B cell (primary cell): ENCODE results near the gene SULT1A2. TPM values are rescaled to one million over a fixed set of nuclear protein-coding genes. Genes with fewer than 3 reads are reported as not detected.

ENCODE experiments used
- ATAC-seq: fragments of 200-7000 bp; cut with Tn5 transposase; one replicate; pipeline ENCODE4 v1.10.0; 2021; ENCODE audit warnings: low read depth, mild to moderate bottlenecking, moderate number of reproducible peaks, moderate library complexity
- CTCF ChIA-PET: fragments of 350-600 bp; sonication (Branson Sonifier 250); formaldehyde crosslinking; loops from one replicate; lab custom pipeline; 2021; ENCODE audit warnings: antibody characterized with exemption, inconsistent platforms; lab: Charles Lee
- POLR2A ChIA-PET: fragments of 350-600 bp; sonication (Branson Sonifier 250); formaldehyde crosslinking; loops from one replicate; lab custom pipeline; 2021; ENCODE audit warnings: antibody characterized with exemption; lab: Charles Lee
- DNase-seq: peaks from one replicate; pipeline ENCODE4 v3.0.0; 2013
- H2AFZ ChIP-seq: 2 replicates; pipeline ENCODE4 v1.6.1; 2012; ENCODE audit warnings: mild to moderate bottlenecking, low read depth, low read length; ENCODE audit not compliant: insufficient read depth, poor library complexity, severe bottlenecking
- H3K27ac ChIP-seq, 2 donors: 1 replicate in 1 of 2; 2 replicates in 1 of 2; pipeline ENCODE4 v1.5.1; 2012 to 2013; ENCODE audit warnings: low read length in 2 of 2, mild to moderate bottlenecking in 2 of 2, moderate library complexity in 1 of 2
- H3K27me3 ChIP-seq, 4 experiments: fragments of 200-600 bp in 1 of 4; sonication (generic) in 1 of 4; replicated peaks in 1 of 4; 1 replicate in 2 of 4; 2 replicates in 2 of 4; pipeline versions ENCODE4 v1.6.1 to v1.7.0; 2013 to 2016; ENCODE audit warnings: low read length in 3 of 4, mild to moderate bottlenecking in 2 of 4, mixed read lengths in 1 of 4, moderate library complexity in 1 of 4; ENCODE audit not compliant: insufficient read depth in 4 of 4, control insufficient read depth in 3 of 4; ENCODE audit errors: control extremely low read depth in 1 of 4
- H3K36me3 ChIP-seq, 2 experiments: replicated peaks in 1 of 2; 1 replicate in 1 of 2; 2 replicates in 1 of 2; pipeline versions ENCODE4 v1.6.1 to v1.7.1; 2013; ENCODE audit warnings: low read length in 1 of 2; ENCODE audit not compliant: insufficient read depth in 2 of 2, control insufficient read depth in 1 of 2; ENCODE audit errors: control extremely low read depth in 1 of 2, extremely low read depth in 1 of 2
- H3K4me1 ChIP-seq, 2 donors: fragments of 200-600 bp in 1 of 2; sonication (generic) in 1 of 2; 1 replicate in 1 of 2; 2 replicates in 1 of 2; pipeline versions ENCODE4 v1.5.1 to v1.6.1; 2013 to 2017; ENCODE audit warnings: low read length in 2 of 2; ENCODE audit not compliant: control insufficient read depth in 2 of 2, insufficient read depth in 2 of 2
- H3K4me2 ChIP-seq: replicated peaks from 2 replicates; pipeline ENCODE3; 2012; ENCODE audit warnings: mild to moderate bottlenecking, low read depth, low read length; ENCODE audit not compliant: poor library complexity, severe bottlenecking
- H3K4me3 ChIP-seq, 5 experiments: fragments of 200-600 bp in 1 of 5; sonication (generic) in 1 of 5; 1 replicate in 3 of 5; 2 replicates in 2 of 5; pipeline versions ENCODE4 v1.5.1 to v1.7.0; 2011 to 2016; ENCODE audit warnings: low read length in 4 of 5, mild to moderate bottlenecking in 4 of 5, low read depth in 2 of 5, control low read depth in 1 of 5, moderate library complexity in 1 of 5; ENCODE audit not compliant: insufficient read depth in 1 of 5; ENCODE audit errors: control extremely low read depth in 1 of 5, extremely low read depth in 1 of 5
- H3K79me2 ChIP-seq: fragments of 200-600 bp; sonication (generic); one replicate; pipeline ENCODE4 v1.6.0; 2016; ENCODE audit warnings: low read length; ENCODE audit not compliant: control insufficient read depth, insufficient read depth
- H3K9ac ChIP-seq: fragments of 200-600 bp; sonication (generic); 2 replicates; pipeline ENCODE4 v1.6.1; 2017; ENCODE audit warnings: mild to moderate bottlenecking, low read length, moderate library complexity
- H3K9me3 ChIP-seq, 3 donors: one replicate each; pipeline versions ENCODE4 v1.6.1 to v1.7.1; 2013; ENCODE audit warnings: low read length in 2 of 3; ENCODE audit not compliant: control insufficient read depth in 2 of 3, insufficient read depth in 1 of 3; ENCODE audit errors: control extremely low read depth in 1 of 3
- H4K20me1 ChIP-seq: 2 replicates; pipeline ENCODE4 v1.6.0; 2012; ENCODE audit warnings: mild to moderate bottlenecking, low read length; ENCODE audit not compliant: insufficient read depth, control insufficient read depth, poor library complexity, severe bottlenecking
- H3K27ac Mint-ChIP-seq: one replicate; pipeline ENCODE4 v1.8.0; 2021; ENCODE audit warnings: mixed read lengths
- H3K27me3 Mint-ChIP-seq: one replicate; pipeline ENCODE4 v1.8.0; 2021; ENCODE audit warnings: mixed read lengths
- H3K4me1 Mint-ChIP-seq: one replicate; pipeline ENCODE4 v1.8.0; 2021; ENCODE audit warnings: mixed read lengths
- H3K4me3 Mint-ChIP-seq: one replicate; pipeline ENCODE4 v1.8.0; 2021; ENCODE audit warnings: mixed read lengths
- H3K9me3 Mint-ChIP-seq: one replicate; pipeline ENCODE4 v1.8.0; 2022; ENCODE audit warnings: mixed read lengths; ENCODE audit not compliant: insufficient read depth
- CTCF ChIP-seq: fragments of 200-600 bp; IDR thresholded peaks from one replicate; pipeline ENCODE4 v1.8.0; 2022; ENCODE audit warnings: antibody characterized with exemption, mild to moderate bottlenecking
- EZH2 ChIP-seq: IDR thresholded peaks from 2 replicates; pipeline ENCODE4 v1.6.1; 2012; ENCODE audit warnings: borderline replicate concordance, low read depth, mild to moderate bottlenecking, moderate library complexity, low read length; ENCODE audit not compliant: insufficient read depth, poor library complexity, severe bottlenecking
- WGBS: methylation state at CpG from one replicate; pipeline ENCODE4 v1.1.5; 2013; ENCODE audit warnings: missing lambda C conversion rate; ENCODE audit not compliant: insufficient coverage; 5-methylcytosine and 5-hydroxymethylcytosine counted together
- intact Hi-C: fragments of 100-400 bp; cut with micrococcal nuclease; formaldehyde crosslinking; loops from one replicate; pipeline ENCODE4 v1.10.0; 2022
- polyA plus RNA-seq: library from polyadenylated mRNA; depleted of rRNA; stranded (reverse); fragments of >200 nt; gene quantifications from 2 replicates; pipeline ENCODE4 v1.2.3, GENCODE V29; 2012
- total RNA-seq, 2 donors: library from RNA; stranded (reverse); fragments of 120-200 nt in 1 of 2; gene quantifications; 1 replicate in 1 of 2; 2 replicates in 1 of 2; pipeline versions ENCODE4 v1.2.3 to v1.2.4, GENCODE V29; 2013 to 2022

The SULT1A2 gene
- total and polyA plus RNA-seq, 2 donors (not counting 1 experiment from before 2014, with no cell fraction given), result 0.32 TPM; not detected in 1

- CTCF ChIA-PET, result no interaction called here
- DNase-seq (no peak), ATAC-seq (no peak)
- H3K36me3 ChIP-seq, result no peaks in the 10 kb centered on the region
- peaks cover 9% of the 10 kb centered on the region for H3K4me1 Mint-ChIP-seq
- no peak overlapping the region for H3K4me3 ChIP-seq
- H3K27me3 ChIP-seq, result peaks cover 0 to 3% (median 0%) of the 10 kb centered on the region in 4 experiments
- TF ChIP-seq CTCF (no peak), EZH2 (no peak)
- H3K79me2 ChIP-seq, result no peaks in the 10 kb centered on the region
- H3K27me3 Mint-ChIP-seq, result peaks cover 28% of the 10 kb centered on the region
- no peak overlapping the region for H3K9ac ChIP-seq
- peaks cover 0 to 8% of the 10 kb centered on the region in 2 donors for H3K4me1 ChIP-seq
- POLR2A ChIA-PET, result interaction anchor here (0.7 kb wide), 1 partner anchor 23 kb away, joined by 5 read pairs; no protein-coding TSS in a partner anchor
- no peak overlapping the region for H3K27ac Mint-ChIP-seq
- no peak overlapping the region for H3K4me2 ChIP-seq
- no peak overlapping the region for H3K27ac ChIP-seq
- WGBS, result 71% methylated on average over 1 of the region's 3 CpGs
- no peaks in the 10 kb centered on the region for H3K9me3 Mint-ChIP-seq
- H3K9me3 ChIP-seq, result no peaks in the 10 kb centered on the region
- H3K4me3 Mint-ChIP-seq, result no peak overlapping the region
- no peaks in the 10 kb centered on the region for H4K20me1 ChIP-seq
- H2AFZ ChIP-seq, result no peak overlapping the region
- intact Hi-C loops, result no loop called here
These were observed 51.9 kb downstream of the SULT1A2 start for GRCh38 chr16:28544998-28545397.

GRCh38 chr16:28543072-28543471 is 53.8 kb downstream of the SULT1A2 start:
- CTCF ChIA-PET, result no interaction called here

More at GRCh38 chr16:28543072-28543471, 53.8 kb downstream of the SULT1A2 start:
- ATAC-seq (peak; percentile 33), DNase-seq (peak; percentile 43)
- intact Hi-C loops, result no loop called here
- peak overlapping the region; percentile 56 for H2AFZ ChIP-seq
- WGBS, result 38% methylated on average over 3 of the region's 7 CpGs
- H3K9me3 Mint-ChIP-seq, result no peaks in the 10 kb centered on the region
- no peaks in the 10 kb centered on the region for H3K36me3 ChIP-seq
- H3K27ac ChIP-seq, result no peak overlapping the region
- TF ChIP-seq EZH2 (no peak), CTCF (no peak)
- POLR2A ChIA-PET, result no interaction called here
- no peak overlapping the region for H3K9ac ChIP-seq
- peak overlapping the region; percentile 48 for H3K4me2 ChIP-seq
- no peaks in the 10 kb centered on the region for H4K20me1 ChIP-seq
- H3K27me3 ChIP-seq, result peaks cover 0 to 3% (median 0%) of the 10 kb centered on the region in 4 experiments
- no peaks in the 10 kb centered on the region for H3K79me2 ChIP-seq
- H3K4me3 Mint-ChIP-seq, result peak overlapping the region; percentile 26
- no peaks in the 10 kb centered on the region for H3K9me3 ChIP-seq
- peaks cover 0 to 8% of the 10 kb centered on the region in 2 donors for H3K4me1 ChIP-seq
- H3K27me3 Mint-ChIP-seq, result peaks cover 24% of the 10 kb centered on the region
- no peak overlapping the region for H3K27ac Mint-ChIP-seq
- peaks cover 9% of the 10 kb centered on the region for H3K4me1 Mint-ChIP-seq
- no peak overlapping the region for H3K4me3 ChIP-seq
